Progenitor cell of endocrine pancreas (in vitro differentiated cells): ENCODE measurements around the gene MCM5. TPM values are rescaled to one million over a fixed set of nuclear protein-coding genes. Genes with fewer than 3 reads are reported as not detected.

ENCODE experiments used
- DNase-seq: peaks from one replicate; pipeline ENCODE4 v3.0.0; 2021; ENCODE audit warnings: low spot score; ENCODE audit not compliant: unreplicated experiment
- H3K27ac Mint-ChIP-seq: 2 replicates; pipeline ENCODE4 v1.8.0; 2021; ENCODE audit warnings: mild to moderate bottlenecking, moderate library complexity, mixed read lengths
- H3K27me3 Mint-ChIP-seq: 2 replicates; pipeline ENCODE4 v1.8.0; 2021; ENCODE audit warnings: mixed read lengths
- H3K36me3 Mint-ChIP-seq: 2 replicates; pipeline ENCODE4 v1.8.0; 2022; ENCODE audit warnings: mixed read lengths; ENCODE audit not compliant: insufficient read depth
- H3K4me1 Mint-ChIP-seq: 2 replicates; pipeline ENCODE4 v1.8.0; 2021; ENCODE audit warnings: low read depth, mixed read lengths
- H3K4me3 Mint-ChIP-seq: 2 replicates; pipeline ENCODE4 v1.8.0; 2021; ENCODE audit warnings: low read depth, mild to moderate bottlenecking, moderate library complexity, mixed read lengths
- H3K9me3 Mint-ChIP-seq: 2 replicates; pipeline ENCODE4 v1.8.0; 2021; ENCODE audit warnings: low read depth, mixed read lengths
- total RNA-seq: library from RNA; stranded (reverse); gene quantifications from 2 replicates; pipeline ENCODE4 v1.2.1, GENCODE V29; 2021
- TF ChIP-seq, protein P1 (sequence below): fragments of 200-600 bp; sonication (generic); IDR thresholded peaks from one replicate; pipeline ENCODE4 v1.5.0; 2021; ENCODE audit warnings: antibody characterized with exemption, mild to moderate bottlenecking; ENCODE audit not compliant: unreplicated experiment

The MCM5 gene
- total RNA-seq, 1 donor from 2014 or later, result 92.8 TPM

DNA sequence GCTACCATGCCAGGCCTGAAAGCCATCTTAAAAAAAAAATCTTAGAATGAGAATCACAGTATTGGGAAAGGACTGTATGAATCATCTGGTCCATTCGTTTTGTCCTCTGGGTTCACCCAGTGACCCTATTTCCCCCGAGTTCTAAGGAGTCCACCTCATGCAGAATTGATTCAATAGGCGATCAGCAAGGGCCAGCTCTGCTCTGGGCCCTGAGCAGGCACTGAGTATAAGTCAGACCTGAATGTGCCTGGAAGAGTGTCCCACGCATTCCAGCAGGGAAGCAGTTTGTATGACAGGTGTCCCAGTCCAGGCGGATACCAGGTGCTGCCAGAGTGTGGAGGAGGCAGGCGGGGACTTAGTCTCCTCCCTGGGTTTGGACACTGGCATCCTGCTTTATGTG is 19.9 kb upstream of the MCM5 start:
- H3K27ac Mint-ChIP-seq, result peak overlapping the region; percentile 84

DNA sequence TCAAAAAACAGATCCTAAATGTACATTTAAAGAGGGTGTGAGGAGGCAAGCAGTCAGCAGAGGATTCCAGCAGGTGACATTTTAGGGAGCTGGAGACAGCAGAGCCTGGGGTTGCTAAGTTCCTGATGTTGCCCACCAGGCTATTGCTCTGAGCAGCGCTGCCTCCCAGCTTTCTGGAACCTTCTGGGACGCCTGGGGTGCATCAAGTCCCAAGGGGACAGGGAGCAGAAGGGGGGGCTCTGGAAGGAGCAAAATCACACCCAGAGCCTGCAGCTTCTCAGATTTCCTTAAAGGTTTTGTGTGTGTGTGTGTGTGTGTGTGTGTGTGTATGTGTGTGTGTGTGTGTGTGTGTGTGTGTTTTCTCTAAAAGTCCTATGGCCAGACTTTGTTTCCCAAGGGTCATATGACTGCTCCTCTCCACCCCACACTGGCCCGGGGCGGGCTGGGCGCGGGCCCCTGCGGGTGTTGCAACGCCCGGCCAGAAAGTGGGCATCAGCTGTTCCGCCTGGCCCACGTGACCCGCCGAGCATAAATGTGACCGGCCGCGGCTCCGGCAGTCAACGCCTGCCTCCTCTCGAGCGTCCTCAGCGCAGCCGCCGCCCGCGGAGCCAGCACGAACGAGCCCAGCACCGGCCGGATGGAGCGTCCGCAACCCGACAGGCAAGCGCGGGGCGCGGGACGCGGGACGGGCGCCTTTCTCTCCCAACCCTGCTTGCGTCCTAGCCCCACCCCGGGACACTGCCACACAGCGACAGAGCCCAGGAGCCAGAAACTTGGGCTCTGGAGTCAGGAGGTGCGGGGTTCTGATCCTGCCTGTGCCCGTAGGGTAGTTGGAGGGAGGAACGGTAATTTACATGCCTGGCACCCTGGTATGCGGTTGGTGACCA is 19.2 kb upstream of the MCM5 start, which contains the start of gene HMOX1:
HMOX1 (plus strand) TSS at position 560 of the 887 bp plus-strand sequence; CDS start at position 638, 78 bp downstream.
- Mint-ChIP-seq H3K27ac (peak within 1 kb of the TSS; percentile 84), H3K4me1 (peaks cover 42% of the 10 kb centered on the region), H3K4me3 (peak within 1 kb of the TSS; percentile 67), H3K9me3 (no peaks in the 10 kb centered on the region), H3K27me3 (no peaks in the 10 kb centered on the region), H3K36me3 (no peaks in the 10 kb centered on the region)
- TF ChIP-seq, protein P1, sequence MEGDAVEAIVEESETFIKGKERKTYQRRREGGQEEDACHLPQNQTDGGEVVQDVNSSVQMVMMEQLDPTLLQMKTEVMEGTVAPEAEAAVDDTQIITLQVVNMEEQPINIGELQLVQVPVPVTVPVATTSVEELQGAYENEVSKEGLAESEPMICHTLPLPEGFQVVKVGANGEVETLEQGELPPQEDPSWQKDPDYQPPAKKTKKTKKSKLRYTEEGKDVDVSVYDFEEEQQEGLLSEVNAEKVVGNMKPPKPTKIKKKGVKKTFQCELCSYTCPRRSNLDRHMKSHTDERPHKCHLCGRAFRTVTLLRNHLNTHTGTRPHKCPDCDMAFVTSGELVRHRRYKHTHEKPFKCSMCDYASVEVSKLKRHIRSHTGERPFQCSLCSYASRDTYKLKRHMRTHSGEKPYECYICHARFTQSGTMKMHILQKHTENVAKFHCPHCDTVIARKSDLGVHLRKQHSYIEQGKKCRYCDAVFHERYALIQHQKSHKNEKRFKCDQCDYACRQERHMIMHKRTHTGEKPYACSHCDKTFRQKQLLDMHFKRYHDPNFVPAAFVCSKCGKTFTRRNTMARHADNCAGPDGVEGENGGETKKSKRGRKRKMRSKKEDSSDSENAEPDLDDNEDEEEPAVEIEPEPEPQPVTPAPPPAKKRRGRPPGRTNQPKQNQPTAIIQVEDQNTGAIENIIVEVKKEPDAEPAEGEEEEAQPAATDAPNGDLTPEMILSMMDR, result no peak
- DNase-seq, result peak; percentile 58

More for the DNA sequence above, 19.9 kb upstream of the MCM5 start:
- Mint-ChIP-seq H3K9me3 (no peaks in the 10 kb centered on the region), H3K4me1 (peaks cover 45% of the 10 kb centered on the region), H3K36me3 (no peaks in the 10 kb centered on the region), H3K4me3 (peak overlapping the region; percentile 42), H3K27me3 (no peaks in the 10 kb centered on the region)
- no peak for DNase-seq
- TF ChIP-seq, protein P1, result no peak

DNA sequence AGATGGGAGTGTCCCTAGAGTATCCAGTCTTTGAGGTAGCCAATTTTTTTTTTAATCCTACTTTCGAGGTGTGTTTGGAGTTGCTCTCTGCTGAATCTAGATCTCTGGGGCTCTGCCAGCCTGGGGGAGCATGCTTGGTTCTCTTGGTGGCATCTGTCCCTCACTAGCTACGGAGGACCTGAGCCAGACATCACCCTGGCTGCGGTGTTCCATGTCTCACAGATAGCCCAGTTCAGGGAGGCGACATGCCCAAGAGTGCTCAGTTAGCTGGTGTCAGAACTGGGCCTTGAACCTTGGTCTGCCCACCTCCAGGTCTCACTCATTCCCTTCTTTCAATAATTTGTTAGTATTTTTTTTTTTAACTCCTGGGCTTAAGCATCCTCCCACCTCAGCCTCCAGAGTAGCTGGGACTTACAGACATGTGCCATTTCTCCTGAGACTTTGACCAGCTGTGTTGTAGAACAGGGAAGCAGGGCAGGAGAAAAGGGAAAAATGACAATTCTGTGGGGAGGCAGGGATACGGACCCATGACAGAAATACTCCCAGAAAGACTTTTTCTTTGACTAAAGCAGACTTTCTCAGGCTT is 18.4 kb upstream of the MCM5 start:
- peaks cover 40% of the 10 kb centered on the region for H3K4me1 Mint-ChIP-seq
- TF ChIP-seq, protein P1, result no peak
- peak overlapping the region; percentile 67 for H3K4me3 Mint-ChIP-seq
- DNase-seq, result no peak
- no peaks in the 10 kb centered on the region for H3K9me3 Mint-ChIP-seq
- no peaks in the 10 kb centered on the region for H3K36me3 Mint-ChIP-seq
- no peaks in the 10 kb centered on the region for H3K27me3 Mint-ChIP-seq
- H3K27ac Mint-ChIP-seq, result peak overlapping the region; percentile 71

DNA sequence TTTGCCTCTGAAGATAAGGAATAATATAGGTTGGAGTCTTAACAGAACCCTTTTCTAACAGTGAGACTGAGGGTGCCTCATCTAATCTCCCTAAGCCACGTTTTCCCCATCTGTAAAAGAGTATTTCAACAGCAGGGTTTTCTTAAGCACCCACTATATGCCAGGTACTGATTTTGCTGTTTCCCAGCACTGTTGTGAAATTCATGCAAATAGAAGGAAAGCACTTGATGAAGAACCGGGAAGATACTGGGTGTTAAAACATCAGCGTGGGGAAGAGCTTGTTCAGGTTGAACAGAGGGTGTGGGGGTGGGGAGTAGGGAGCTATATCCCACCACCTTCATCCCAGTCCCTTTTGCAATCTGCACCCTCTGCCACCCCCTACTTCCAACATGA is 16.3 kb upstream of the MCM5 start:
- H3K9me3 Mint-ChIP-seq, result no peaks in the 10 kb centered on the region
- no peak overlapping the region for H3K27ac Mint-ChIP-seq
- TF ChIP-seq, protein P1, result no peak
- H3K4me1 Mint-ChIP-seq, result peaks cover 24% of the 10 kb centered on the region
- H3K27me3 Mint-ChIP-seq, result no peaks in the 10 kb centered on the region
- H3K36me3 Mint-ChIP-seq, result no peaks in the 10 kb centered on the region
- no peak overlapping the region for H3K4me3 Mint-ChIP-seq
- DNase-seq, result no peak

DNA sequence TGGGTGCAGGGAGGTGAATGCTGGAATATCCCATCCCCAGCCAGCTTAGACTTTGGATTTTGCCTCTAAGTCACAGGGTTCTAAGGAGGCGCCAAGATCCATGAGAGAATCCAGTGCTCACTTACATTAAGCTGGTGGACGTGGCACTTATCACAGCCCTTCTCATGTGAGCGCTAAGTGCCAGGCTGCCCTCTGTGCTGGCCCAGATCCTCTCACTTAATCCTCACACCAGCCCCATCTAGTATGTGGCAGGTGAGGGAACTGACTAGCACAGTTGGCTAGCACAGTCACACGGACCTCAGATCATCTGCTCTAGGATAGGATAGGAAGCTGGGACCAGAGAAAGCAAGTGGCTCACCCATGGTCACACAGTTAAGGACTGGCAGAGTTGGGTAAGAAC is 15.4 kb upstream of the MCM5 start:
- no peak for DNase-seq
- H3K9me3 Mint-ChIP-seq, result no peaks in the 10 kb centered on the region
- H3K4me3 Mint-ChIP-seq, result no peak overlapping the region
- TF ChIP-seq, protein P1, result no peak
- H3K4me1 Mint-ChIP-seq, result peaks cover 15% of the 10 kb centered on the region
- no peak overlapping the region for H3K27ac Mint-ChIP-seq
- no peaks in the 10 kb centered on the region for H3K36me3 Mint-ChIP-seq
- H3K27me3 Mint-ChIP-seq, result no peaks in the 10 kb centered on the region
